Inferior parietal cortex (tissue), 1 donor: ENCODE results near the gene ZNF821.
A peak's percentile ranks its signal among the peaks of the same experiment; 100 is the strongest.
"Not testable (repeated sequence)": the region's sequence is repeated elsewhere in the genome, so short reads cannot be mapped to it uniquely, and the experiment has no call there.

Experiments used
- DNase-seq: peaks from one replicate; pipeline ENCODE4 v3.0.0-alpha.2; 2016; ENCODE audit errors: extremely low spot score

The ZNF821 gene

DNA sequence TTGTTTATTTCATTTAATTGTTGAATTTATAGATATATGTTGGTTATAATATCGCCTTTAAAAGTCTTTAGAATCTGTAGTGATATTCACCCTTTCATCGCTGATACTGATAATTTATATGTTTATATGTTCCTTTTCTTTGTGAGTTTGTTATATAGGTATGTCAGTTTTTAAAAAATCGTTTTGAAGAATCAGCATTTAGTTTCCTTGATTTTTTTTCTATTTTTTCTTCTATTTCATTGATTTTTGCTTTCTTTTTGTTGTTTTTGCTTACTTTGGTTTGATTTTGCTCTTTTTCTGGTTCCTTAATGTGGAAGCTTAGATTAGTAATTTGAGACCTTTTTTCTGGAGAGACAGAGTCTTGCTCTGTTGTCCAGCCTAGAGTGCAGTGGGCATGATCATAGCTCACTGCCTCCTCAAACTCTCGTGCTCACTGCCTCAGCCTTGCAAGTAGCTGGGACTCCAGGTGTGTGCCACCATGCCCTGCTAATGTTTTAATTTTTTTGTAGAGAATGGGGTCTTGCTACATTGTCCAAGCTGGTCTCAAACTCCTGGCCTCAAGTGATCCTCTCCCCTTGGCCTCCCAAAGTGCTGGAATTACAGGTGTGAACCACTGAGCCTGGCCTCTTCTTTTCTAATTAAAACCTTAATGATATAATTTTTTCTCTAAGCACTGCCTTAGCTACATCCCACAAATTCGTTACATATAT lies 18.8 kb upstream of the ZNF821 start:
- no peak for DNase-seq

DNA sequence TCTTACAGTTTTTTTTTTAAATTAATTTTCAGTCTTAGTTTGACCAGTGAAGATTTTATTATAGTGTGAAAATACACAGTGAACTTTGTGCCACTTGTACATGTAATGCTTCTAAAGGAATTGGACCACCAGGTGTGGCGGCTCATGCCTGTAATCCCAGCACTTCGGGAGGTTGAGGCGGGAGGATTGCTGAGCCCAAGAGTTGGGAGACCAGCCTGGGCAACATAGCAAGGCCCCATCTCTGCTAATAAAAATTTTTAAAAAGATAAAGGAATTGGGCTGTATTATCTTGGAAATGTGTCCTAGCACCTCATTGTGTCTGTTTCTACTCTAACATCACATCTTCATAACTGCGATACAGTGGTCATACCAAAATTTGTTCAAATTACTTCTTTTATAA lies 15.2 kb upstream of the ZNF821 start:
- no peak for DNase-seq

DNA sequence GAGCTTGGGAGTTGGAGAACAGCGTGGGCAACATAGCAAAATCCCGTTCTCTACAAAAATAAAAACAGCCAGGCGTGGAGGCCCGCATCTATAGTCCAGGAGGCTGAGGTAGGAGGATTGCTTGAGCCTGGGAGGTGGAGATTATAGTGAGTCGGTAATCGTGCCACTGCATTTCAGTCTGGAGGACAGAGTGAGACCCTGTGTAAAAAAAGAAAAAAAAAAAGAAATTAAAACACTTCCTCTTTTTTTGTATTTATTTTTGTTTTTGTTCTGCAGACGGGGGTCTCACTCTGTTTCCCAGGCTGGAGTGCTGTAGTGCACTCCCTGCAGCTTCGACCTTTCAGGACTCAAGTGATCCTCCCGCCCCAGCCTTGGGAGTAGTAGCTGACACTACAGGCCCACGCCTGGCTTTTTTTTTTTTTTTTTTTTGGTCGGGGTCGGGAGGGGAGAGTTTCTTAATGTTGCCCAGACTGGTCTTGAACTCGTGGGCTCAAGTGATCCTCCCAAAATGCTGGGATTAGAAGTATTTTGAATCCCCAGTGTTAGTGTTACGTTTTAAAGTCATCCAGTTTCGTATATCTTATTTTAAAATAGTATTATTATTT lies 12.9 kb upstream of the ZNF821 start:
- DNase-seq, result no peak

DNA sequence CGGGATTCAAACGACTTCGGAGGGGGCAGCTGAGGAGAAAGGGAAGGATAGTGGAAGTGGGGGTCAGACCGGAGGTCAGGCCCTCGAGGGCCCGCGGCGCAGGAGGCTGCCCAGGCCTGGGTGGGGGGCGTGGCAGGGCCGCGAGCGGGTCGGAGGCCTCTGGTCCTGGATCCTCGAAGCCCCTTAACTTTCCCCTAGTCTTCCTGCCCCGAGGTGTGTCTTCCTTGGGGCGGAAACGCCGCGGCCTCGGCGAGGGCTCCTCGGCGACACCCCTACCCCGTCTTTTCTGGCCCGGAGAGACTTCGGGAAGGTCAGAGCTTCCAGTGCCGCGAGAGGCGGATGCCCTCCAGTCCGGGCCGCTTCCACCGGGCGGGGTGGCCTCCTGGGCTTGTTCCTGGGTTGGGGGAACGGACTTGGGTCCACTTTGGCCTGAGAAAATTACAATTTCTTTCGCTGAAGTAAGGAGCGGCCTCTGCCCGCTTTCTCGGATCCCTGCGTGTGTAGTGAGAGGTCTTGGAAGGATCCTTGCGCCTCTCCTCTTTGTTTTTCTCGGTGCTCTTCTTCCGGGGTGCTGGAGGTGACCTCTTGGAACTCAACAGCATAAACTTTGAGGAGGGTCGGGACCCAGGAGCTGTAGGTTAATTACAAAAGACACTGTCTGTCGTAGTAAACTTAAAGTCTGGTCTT lies 11.8 kb upstream of the ZNF821 start:
- no peak for DNase-seq

DNA sequence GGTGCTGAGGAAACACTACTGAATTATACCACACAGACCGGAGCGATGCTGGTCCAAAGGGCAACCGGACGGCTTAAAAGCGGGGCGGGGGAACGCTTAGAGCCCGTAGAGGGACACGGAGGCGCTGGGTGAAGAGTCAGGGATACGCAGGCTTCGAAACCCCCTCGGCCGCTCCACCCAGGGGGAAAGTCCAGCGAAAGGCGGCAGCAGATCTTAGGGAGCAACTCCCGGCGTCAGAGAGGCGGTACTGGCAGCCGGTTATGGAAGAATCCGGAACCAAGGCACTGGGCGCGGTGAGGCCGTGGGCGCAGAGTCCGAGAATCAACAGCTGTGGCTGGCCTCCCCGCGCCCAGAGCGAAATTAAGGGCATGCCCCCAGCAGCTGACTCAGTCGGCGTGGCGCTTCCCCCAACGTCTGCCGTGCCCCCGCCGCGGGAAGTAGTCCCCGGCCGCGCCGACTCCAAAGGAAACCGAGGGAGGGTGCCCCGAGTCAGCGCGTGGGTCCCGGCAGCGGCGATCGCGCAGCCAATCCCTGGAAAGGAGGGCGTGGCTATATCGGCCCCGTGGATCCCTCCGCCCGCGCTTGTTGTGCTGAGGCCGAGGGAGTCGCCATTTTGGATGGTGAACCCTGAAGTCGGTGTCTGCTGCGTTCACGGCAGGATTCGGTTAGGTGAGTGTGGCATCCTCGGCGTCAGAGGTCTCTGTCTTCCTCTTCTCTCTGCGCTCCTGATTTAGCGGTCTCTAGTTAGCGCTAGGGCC lies 11.1 kb upstream of the ZNF821 start, which contains the start of gene IST1:
TSS of gene IST1 (plus strand) at position 611 of the 758 bp plus-strand sequence. CDS start 20,110 bp downstream, outside the sequence.
- peak; percentile 96 for DNase-seq

DNA sequence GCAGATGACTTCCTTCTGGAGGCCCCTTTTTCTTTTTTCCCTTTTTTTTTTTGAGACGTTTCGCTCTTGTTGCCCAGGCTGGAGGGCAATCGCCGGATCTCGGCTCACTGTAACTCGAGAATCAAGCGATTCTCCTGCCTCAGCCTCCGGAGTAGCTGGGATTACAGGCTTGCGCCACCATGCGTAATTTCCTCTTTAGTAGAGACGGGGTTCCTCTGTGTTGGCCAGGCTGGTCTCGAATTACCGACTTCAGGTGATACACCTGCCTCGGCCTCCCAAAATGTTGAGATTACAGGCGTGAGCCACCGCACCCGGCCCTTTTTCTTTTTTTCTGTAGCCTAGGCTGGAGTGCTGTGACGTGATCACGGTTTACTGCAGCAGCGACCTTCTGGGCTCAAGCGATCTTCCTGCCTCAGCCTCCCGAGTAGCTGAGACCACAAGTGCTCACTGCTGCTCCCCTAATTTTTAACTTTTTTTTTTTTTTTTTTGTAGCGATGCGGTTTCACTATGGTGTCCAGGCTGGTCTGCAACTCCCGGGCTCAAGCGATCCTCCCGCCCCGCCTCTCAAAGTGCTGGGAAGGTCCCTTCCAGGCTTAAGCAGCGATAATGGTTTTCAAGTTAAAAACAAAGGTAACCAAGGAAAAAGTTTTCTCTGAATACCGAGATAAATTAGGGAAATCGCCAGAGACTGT lies 10.4 kb upstream of the ZNF821 start:
- DNase-seq, result peak; percentile 55

DNA sequence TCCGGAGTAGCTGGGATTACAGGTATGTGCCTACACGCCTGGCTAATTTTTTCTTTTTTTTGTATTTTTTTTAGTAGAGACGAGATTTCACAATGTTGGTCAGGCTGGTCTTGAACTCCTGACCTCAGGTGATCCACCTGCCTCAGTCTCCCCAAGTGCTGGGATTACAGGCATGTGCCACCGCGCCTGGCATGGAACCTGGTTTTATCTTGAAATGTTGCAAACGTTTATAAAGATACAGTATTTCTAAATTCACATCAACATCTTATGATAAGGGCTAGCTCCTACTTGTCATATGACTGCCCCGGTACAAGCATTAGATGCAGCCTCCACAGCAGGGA lies 9.9 kb upstream of the ZNF821 start:
- no peak for DNase-seq

DNA sequence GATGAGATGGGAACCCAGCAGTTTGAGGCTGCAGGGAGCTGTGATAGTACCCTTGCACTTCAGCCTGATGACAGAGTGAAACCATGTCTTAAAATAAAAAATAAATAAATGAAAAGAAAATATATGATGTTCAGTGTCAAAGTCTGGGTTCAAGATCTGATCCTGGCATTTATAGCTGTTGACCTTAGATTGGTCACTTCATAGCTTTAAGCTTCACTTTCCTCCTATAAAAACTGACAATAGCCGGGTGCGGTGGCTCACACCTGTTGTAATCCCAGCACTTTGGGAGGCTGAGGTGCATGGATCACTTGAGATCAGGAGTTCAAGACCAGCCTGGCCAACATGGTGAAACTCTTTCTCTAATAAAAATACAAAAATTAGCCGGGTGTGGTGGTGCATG lies 5.2 kb upstream of the ZNF821 start:
- no peak for DNase-seq

DNA sequence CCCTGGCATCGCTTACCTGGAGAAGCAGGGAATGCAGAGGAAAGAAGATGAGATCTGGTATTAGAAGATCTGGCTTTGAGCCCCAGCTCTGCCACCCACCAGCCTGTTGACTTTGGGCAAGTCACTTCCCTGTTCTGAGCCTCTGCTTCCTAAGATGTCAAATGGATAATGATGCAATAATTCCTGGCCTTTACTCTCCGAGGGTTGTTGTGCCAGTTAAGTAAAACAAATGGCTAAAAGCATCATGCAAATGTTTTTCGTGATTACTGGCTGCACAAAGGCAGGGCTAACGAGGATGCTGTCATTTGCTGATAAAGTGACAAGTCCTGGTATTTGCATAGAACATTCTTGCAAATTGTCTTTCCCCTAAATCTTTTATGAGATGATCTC lies 1.3 kb upstream of the ZNF821 start:
- DNase-seq, result no peak

DNA sequence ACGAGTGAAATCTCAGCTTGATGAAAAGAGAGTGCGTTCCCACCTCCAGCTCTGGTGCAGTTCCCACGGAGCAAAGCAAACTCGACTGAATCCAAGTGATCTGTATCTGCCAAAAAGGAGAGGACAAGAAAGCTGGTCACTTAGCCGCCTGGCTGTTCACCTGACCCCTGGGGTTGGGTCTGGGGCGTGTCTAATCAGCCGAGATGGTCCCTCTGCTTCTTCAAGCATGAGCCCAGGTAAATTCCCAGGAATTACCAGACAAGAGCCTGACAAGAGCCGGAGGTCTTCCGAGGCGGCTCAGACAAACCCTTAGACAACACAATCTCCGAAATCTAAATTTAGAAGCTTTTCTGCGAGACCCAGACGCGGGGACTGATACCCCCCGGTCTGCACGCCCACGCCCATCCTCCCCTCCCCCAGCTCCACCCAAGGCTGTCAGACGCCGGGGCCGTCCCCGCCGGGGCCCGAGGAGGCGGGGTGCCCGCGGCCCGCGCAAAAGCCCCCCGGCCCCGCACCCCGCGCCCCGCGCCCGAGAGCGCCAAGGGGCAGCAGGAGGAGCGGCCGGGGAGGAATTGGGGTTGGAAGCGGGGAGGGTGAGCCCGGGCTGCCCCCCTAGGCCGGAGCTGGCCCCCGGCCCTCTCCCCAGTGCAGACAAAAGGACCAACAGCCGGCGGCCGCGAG lies 674 bp downstream of the ZNF821 start:
- DNase-seq, result peak; percentile 40

DNA sequence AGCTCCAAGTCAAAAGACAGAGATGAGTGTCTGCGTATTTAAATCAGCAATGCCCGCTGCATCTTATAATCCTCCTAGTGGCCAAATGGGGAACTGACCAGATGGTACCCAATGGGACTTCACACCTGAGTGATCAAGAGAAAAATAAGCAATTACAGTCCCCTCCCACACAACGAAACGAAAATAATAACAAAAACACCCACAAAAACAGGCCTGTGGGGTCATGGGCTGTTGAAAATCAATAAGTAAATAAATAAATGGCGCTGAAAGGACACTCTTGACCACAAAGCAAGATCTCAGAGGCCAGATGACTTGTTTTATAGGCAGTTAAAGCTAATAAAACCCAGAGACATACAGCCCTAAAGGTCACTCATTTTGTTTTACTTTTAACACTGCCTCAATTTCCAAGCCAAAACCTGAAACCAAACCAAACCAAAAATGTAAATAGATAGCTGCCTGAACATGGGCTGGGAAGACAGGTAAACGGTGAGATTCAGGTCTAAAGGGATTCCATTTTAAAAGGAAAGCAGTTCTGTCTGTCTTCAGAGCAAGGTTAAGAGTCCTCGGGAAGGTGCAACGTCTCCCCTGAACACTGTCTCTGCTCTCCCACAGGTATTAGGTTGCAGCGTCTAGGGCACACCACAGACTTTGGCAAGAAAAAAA lies 1.3 kb downstream of the ZNF821 start:
- peak; percentile 89 for DNase-seq

DNA sequence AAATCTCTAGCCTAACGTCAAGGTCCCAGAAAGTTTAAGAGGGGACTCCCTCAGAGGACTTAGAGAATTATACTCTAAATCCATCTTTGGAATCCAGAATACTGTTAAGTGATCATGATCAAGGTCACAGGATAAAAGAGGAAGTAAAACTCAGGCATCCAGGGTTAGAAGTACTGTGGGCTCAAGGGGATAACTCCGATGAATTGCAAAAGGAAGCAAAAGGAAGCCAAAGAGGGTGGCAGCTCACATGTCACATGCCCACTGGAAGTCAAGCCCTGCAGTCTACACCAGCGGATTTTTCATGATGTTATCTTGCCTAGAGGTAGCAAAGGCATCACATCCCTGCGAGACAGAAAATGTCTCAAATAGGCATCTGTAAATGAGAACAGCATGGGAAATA lies 3.8 kb downstream of the ZNF821 start:
- DNase-seq, result no peak

DNA sequence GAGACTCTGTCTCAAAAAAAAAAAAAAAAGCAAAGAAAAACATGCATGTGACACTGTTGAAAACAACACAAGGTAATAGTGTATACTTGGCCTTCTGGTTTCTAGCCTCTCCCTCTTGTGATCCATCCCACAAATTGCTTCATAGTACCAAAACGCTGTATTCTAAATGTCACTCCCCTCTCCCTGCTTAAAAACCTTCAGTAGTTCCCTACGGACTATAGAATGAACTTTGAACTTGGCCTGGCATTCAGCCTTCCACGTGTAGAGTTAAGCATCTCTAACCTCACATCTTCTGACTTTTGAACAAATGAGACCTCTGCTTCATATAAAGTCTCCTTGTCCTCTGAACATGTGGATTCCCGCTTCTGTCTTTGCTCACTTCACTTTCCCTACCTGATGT lies 5.1 kb downstream of the ZNF821 start:
- DNase-seq, result no peak

DNA sequence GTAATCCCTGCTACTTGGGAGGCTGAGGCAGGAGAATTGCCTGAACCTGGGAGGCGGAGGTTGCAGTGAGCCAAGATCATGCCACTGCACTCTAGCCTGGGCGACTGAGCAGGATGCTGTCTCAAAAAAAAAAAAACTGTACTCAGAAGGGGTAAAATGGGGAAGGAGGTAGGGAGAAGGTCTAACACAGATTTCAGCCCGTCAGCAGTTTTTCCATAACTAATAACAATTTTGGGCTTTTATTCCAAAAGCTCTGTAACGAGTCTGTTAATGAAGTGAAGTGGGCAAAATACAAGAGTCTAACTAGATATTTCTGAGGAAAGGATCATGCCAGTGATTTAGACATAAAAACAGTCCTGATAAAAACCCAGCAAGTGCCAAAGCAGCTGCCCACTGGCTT lies 10.8 kb downstream of the ZNF821 start:
- DNase-seq, result no peak

DNA sequence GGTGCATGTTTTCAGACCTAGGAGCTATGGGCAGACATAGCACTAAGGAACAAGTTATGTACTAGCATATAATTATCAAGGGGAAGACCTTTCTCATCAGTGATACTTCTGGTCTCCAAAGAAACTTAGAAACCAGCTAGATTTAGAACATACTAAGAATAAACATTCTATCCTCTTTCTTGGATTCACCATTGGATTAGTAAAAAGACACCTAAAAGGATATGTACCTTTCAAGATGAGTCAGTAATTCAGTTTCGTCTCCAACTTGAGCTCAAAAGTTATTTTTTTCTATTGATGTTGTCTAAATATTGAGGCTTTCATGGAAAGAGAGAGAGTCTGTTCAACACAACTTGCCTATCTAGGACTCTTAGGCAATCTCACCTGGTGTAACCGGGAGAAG lies 13.2 kb downstream of the ZNF821 start:
- no peak for DNase-seq

DNA sequence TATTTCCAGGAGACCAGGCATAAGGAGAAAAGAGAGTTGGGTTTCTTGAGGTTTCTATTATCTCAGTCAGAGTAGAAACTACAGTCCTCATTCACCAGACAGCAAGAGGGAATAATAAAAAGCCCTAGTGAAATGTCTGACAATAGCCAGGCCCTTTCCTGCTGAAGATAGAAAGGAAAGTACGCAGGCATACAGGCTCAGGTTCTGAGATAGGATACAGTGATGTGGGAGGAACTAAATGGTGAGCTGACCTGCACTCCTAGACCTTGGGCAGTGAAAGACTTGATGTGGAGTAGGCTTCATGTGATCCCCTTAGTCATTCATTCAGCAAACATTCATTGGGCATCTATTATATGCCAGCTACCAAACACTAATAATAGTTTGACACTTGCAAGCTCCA lies 14.9 kb downstream of the ZNF821 start:
- no peak for DNase-seq

DNA sequence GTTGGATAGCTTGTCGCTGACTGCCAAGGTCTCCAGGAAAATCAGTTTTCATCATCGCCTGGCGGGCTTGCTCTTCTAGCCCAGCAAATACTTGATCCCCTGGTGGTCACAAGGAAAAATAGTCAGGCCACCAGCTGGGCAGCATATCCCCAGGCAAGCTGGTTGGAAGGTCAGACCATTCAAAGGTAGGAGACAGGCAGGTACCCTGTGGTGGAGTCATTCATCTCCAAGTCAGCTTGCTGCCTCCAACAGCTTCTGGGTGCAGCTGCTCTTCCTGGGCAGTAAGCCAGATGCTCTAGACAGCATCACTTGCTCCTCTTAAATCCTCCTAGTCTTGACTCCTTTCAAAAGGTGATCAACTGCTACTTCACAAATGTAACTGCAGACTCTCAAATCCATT lies 16.0 kb downstream of the ZNF821 start:
- no peak for DNase-seq

DNA sequence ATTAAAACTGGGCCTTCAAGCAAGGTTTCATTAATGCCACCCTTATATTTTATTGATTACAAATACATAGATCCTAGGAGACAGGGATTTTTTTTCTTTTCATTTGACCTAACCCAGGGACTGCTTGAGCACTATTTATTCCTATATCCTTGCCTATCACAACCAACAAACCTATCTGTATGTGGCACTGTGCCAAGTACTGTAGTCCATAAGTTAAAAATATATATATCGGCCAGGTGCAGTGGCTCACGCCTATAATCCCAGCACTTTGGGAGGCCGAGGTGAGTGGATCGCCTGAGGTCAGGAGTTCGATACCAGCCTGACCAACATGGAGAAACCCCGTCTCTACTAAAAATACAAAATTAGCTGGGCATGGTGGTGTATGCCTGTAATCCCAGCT lies 16.8 kb downstream of the ZNF821 start:
- DNase-seq, result not testable (repeated sequence)

DNA sequence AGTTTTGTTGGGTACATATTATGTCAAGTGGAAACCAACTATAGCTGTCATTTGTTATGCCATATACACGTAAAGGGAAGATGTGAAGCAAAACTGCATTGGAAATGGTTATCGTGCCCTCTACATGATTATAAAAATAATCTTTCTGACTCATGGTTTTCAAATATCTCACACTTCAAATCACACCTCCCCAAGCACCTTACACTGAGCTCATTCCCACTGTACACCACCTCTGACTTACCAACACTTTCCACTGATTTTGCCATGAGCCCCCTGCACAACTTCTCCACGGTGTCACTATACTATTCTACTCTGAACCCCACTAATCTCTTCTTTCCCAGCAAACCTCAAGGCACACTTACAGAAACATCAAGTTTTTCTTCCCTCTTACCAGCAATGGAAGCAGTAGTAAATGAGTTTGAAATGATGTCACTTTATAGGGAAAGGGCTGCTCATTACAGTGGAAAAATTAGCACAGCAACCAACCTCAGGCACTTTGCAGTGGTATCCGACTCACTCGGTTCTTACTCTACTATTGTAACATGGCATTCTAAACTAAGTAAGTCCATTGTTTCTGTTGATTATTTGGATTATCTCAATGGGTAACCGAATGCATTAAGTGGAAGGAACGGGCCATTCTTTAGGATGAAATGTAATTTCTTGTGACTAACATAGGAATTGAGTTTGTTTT lies 18.7 kb downstream of the ZNF821 start:
- DNase-seq, result no peak

DNA sequence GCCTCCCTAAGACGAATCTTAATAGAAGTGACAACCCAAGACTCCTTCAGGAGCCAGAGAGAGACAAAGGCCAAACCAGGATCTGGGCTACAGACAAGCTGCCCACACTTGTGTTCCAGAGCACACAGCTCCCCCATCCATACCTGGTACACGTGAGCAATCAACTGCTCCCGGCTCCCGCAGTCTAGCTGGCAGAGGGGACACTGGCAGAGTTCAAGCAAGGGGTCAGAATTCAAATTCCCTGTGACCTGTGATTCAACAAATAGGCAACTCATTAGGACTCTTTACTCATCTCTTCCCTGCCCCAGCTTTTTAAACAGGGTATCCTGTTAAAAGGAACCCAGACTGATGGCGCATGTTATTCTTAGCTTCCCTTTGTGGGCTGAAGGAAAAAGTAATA lies 20.0 kb downstream of the ZNF821 start:
- no peak for DNase-seq
